HG03025 (cell line): ENCODE results near the gene PCSK6.

Source experiments
- ATAC-seq: cut with Tn5 transposase; IDR thresholded peaks from one replicate; pipeline ENCODE4 v1.9.1; 2021; ENCODE audit warnings: mild to moderate bottlenecking, moderate library complexity; ENCODE audit not compliant: unreplicated experiment, low FRiP score

The PCSK6 gene

GRCh38 chr15:101489599-101490407 lies at the start of gene PCSK6:
Gene PCSK6 (minus strand): TSS chr15:101489707. CDS start chr15:101489670, 37 bp downstream.
- ATAC-seq = no peak

- no peak for ATAC-seq
Measured at GRCh38 chr15:101538996-101539395, 49.5 kb upstream of the PCSK6 start.

GRCh38 chr15:101538177-101538576 lies 48.7 kb upstream of the PCSK6 start:
- no peak for ATAC-seq

GRCh38 chr15:101537483-101538080 lies 48.1 kb upstream of the PCSK6 start:
- ATAC-seq = no peak

- ATAC-seq = no peak
Measured at GRCh38 chr15:101536875-101537405, 47.4 kb upstream of the PCSK6 start.

GRCh38 chr15:101536166-101536874 lies 46.8 kb upstream of the PCSK6 start:
- no peak for ATAC-seq

GRCh38 chr15:101535170-101535902 lies 45.8 kb upstream of the PCSK6 start:
- no peak for ATAC-seq

- no peak for ATAC-seq
Measured at GRCh38 chr15:101534376-101534970, 45.0 kb upstream of the PCSK6 start.

- ATAC-seq = no peak
Measured at GRCh38 chr15:101533371-101534140, 44.0 kb upstream of the PCSK6 start.

GRCh38 chr15:101532865-101533264 lies 43.4 kb upstream of the PCSK6 start:
- ATAC-seq = no peak

- no peak for ATAC-seq
Measured at GRCh38 chr15:101531170-101531569, 41.7 kb upstream of the PCSK6 start.

- ATAC-seq = no peak
Measured at GRCh38 chr15:101530224-101530958, 40.9 kb upstream of the PCSK6 start.

GRCh38 chr15:101528917-101529299 lies 39.4 kb upstream of the PCSK6 start:
- ATAC-seq = no peak

GRCh38 chr15:101528108-101528916 lies 38.8 kb upstream of the PCSK6 start:
- no peak for ATAC-seq

- ATAC-seq = no peak
Measured at GRCh38 chr15:101526890-101527289, 37.4 kb upstream of the PCSK6 start.

GRCh38 chr15:101526442-101526841 lies 36.9 kb upstream of the PCSK6 start:
- ATAC-seq = no peak

- ATAC-seq = no peak
Measured at GRCh38 chr15:101526021-101526420, 36.5 kb upstream of the PCSK6 start.

- ATAC-seq = no peak
Measured at GRCh38 chr15:101525087-101525669, 35.7 kb upstream of the PCSK6 start.
